ENCODE measurements around the gene MYH11.

MYH11 gene

GRCh38 chr16:15835136-15835878 lies 21.5 kb downstream of the MYH11 start:
- DNase-seq (ENCODE audit: low read depth) = no peak
- TF ChIP-seq POLR2A (IDR thresholded peaks at IDR 0.05; ENCODE audit: extremely low read depth, insufficient read length) = no peak
- TF ChIP-seq, protein P1, sequence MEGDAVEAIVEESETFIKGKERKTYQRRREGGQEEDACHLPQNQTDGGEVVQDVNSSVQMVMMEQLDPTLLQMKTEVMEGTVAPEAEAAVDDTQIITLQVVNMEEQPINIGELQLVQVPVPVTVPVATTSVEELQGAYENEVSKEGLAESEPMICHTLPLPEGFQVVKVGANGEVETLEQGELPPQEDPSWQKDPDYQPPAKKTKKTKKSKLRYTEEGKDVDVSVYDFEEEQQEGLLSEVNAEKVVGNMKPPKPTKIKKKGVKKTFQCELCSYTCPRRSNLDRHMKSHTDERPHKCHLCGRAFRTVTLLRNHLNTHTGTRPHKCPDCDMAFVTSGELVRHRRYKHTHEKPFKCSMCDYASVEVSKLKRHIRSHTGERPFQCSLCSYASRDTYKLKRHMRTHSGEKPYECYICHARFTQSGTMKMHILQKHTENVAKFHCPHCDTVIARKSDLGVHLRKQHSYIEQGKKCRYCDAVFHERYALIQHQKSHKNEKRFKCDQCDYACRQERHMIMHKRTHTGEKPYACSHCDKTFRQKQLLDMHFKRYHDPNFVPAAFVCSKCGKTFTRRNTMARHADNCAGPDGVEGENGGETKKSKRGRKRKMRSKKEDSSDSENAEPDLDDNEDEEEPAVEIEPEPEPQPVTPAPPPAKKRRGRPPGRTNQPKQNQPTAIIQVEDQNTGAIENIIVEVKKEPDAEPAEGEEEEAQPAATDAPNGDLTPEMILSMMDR (IDR thresholded peaks at IDR 0.05; ENCODE audit: low read depth, low read length) = no peak
- TF ChIP-seq, protein P2, sequence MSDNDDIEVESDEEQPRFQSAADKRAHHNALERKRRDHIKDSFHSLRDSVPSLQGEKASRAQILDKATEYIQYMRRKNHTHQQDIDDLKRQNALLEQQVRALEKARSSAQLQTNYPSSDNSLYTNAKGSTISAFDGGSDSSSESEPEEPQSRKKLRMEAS (IDR thresholded peaks at IDR 0.05; ENCODE audit: low read depth, low read length) = no peak
- TF ChIP-seq MYC (IDR thresholded peaks at IDR 0.05; ENCODE audit: low read depth, low read length) = no peak

GRCh38 chr16:15834502-15834901 lies 22.3 kb downstream of the MYH11 start:
- TF ChIP-seq, protein P2 (IDR thresholded peaks at IDR 0.05; ENCODE audit: low read depth, low read length) = no peak
- TF ChIP-seq, protein P1 (IDR thresholded peaks at IDR 0.05; ENCODE audit: low read depth, low read length) = no peak
- no peak for TF ChIP-seq POLR2A (IDR thresholded peaks at IDR 0.05; ENCODE audit: extremely low read depth, insufficient read length)
- TF ChIP-seq MYC (IDR thresholded peaks at IDR 0.05; ENCODE audit: low read depth, low read length) = no peak
- no peak overlapping the region for H3K4me3 ChIP-seq (ENCODE audit: low read depth, low read length)
- peak; percentile 12 for DNase-seq (ENCODE audit: low read depth)

More at GRCh38 chr16:15835136-15835878, 21.5 kb downstream of the MYH11 start:
- no peak overlapping the region for H3K4me3 ChIP-seq (ENCODE audit: low read depth, low read length)

- H3K4me3 ChIP-seq (ENCODE audit: low read depth, low read length) = no peak overlapping the region
- no peak for DNase-seq (ENCODE audit: low read depth)
- TF ChIP-seq MYC (IDR thresholded peaks at IDR 0.05; ENCODE audit: low read depth, low read length) (no peak), POLR2A (IDR thresholded peaks at IDR 0.05; ENCODE audit: extremely low read depth, insufficient read length) (no peak)
- TF ChIP-seq, protein P2 (IDR thresholded peaks at IDR 0.05; ENCODE audit: low read depth, low read length) = no peak
These were observed 23.3 kb downstream of the MYH11 start for GRCh38 chr16:15833541-15833940.

DNA sequence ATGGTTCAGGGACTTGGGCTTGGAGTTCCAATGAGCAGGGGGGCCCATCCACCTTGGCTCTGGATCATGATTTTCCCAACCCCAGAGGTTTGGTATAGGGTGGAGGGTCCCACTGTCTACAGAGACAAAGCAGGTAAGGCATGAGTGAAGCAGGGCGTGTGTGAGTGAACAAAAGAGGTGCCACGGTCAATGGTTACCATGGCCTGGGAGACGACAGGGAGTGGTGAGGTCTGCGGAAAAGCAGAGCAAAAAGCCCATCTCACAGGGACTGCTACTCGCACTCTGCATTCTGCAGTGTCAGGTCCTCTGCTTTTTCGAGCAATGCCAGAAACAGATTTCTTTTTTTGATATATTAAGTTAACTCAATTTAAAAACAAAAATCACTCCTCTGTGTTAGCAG lies 24.6 kb downstream of the MYH11 start:
- H3K4me3 ChIP-seq (ENCODE audit: low read depth, low read length) = no peak overlapping the region
- TF ChIP-seq POLR2A (IDR thresholded peaks at IDR 0.05; ENCODE audit: extremely low read depth, insufficient read length) (no peak), MYC (IDR thresholded peaks at IDR 0.05; ENCODE audit: low read depth, low read length) (no peak)
- TF ChIP-seq, protein P1 (IDR thresholded peaks at IDR 0.05; ENCODE audit: low read depth, low read length) = no peak
- TF ChIP-seq, protein P2 (IDR thresholded peaks at IDR 0.05; ENCODE audit: low read depth, low read length) = no peak

DNA sequence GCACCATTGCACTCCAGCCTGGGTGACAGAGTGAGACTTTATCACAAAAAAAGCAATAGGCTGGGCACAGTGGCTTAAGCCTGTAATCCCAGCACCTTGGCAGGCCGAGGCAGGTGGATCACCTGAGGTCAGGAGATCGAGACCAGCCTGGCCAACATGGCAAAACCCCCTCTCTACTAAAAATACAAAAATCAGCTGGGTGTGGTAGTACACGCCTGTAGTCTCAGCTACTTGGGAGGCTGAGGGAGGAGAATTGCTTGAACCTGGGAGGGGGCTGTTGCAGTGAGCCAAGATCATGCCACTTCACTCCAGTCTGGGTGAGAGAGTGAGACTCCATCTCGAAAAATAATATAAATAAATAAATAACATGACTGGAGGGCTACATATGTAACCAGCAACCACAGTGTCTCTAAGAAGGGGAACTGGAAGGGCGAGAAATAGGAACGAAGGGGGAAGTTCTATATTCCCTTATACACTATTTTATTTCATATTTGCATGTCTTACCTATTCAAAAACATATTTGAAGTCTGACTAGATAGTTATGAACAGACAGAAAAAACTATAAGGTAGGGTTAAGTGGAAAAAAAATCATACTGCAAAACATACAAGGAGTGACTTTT lies 25.9 kb downstream of the MYH11 start:
- TF ChIP-seq POLR2A (IDR thresholded peaks at IDR 0.05; ENCODE audit: extremely low read depth, insufficient read length) = no peak
- TF ChIP-seq, protein P1 (IDR thresholded peaks at IDR 0.05; ENCODE audit: low read depth, low read length) = no peak
- TF ChIP-seq, protein P2 (IDR thresholded peaks at IDR 0.05; ENCODE audit: low read depth, low read length) = no peak
- TF ChIP-seq MYC (IDR thresholded peaks at IDR 0.05; ENCODE audit: low read depth, low read length) = no peak
- H3K4me3 ChIP-seq (ENCODE audit: low read depth, low read length) = no peak overlapping the region
- no peak for DNase-seq (ENCODE audit: low read depth)

More for the DNA sequence above, 24.6 kb downstream of the MYH11 start:
- no peak for DNase-seq (ENCODE audit: low read depth)

- no peak overlapping the region for H3K4me3 ChIP-seq (ENCODE audit: low read depth, low read length)
- TF ChIP-seq MYC (IDR thresholded peaks at IDR 0.05; ENCODE audit: low read depth, low read length) (no peak), POLR2A (IDR thresholded peaks at IDR 0.05; ENCODE audit: extremely low read depth, insufficient read length) (no peak)
- TF ChIP-seq, protein P1 (IDR thresholded peaks at IDR 0.05; ENCODE audit: low read depth, low read length) = no peak
- TF ChIP-seq, protein P2 (IDR thresholded peaks at IDR 0.05; ENCODE audit: low read depth, low read length) = no peak
- peak; percentile 28 for DNase-seq (ENCODE audit: low read depth)
These were observed 27.4 kb downstream of the MYH11 start for GRCh38 chr16:15829460-15829859.
